A549 (cell line): ENCODE results near the gene RPTOR. TPM values are rescaled to one million over a fixed set of nuclear protein-coding genes. Genes with fewer than 3 reads are reported as not detected.

Experiments used
- ATAC-seq, 2 experiments: fragments of 200-7000 bp in 1 of 2; fragments of >200 bp in 1 of 2; cut with Nextera tagmentation in 1 of 2; cut with Tn5 transposase in 1 of 2; 3 replicates each; pipeline versions ENCODE4 v1.8.0 to v1.9.1; 2018 to 2020; ENCODE audit warnings: mild to moderate bottlenecking in 1 of 2, moderate library complexity in 1 of 2
- CTCF ChIA-PET: fragments of 300-600 bp; sonication (Branson Sonifier 250); formaldehyde crosslinking; extraction: SDS; loops from one replicate; lab custom pipeline; 2021; ENCODE audit warnings: antibody characterized with exemption, inconsistent platforms; lab: Yijun Ruan, JAX
- POLR2A ChIA-PET: fragments of 350-600 bp; formaldehyde crosslinking; extraction: SDS; loops from one replicate; lab custom pipeline; 2021; ENCODE audit warnings: antibody characterized with exemption, inconsistent platforms; lab: Yijun Ruan, JAX
- DNase-seq, 2 experiments: peaks; one replicate each; pipeline versions ENCODE4 v3.0.0 to v3.0.0-alpha.2; 2011 to 2016; ENCODE audit warnings: low read depth in 1 of 2, low spot score in 1 of 2
- FAIRE-seq: peaks from 2 replicates; lab custom pipeline; 2011; peaks lifted over from hg19 to GRCh38; lab: Jason Lieb, UNC
- H3K27ac ChIP-seq, 2 experiments: fragments of >200 bp; sonication (Bioruptor Twin); formaldehyde crosslinking; 3 replicates each; pipeline ENCODE4 v1.5.1; 2016 to 2017
- H3K4me1 ChIP-seq: fragments of >200 bp; sonication (Bioruptor Twin); formaldehyde crosslinking; 3 replicates; pipeline ENCODE4 v1.6.1; 2016
- H3K4me2 ChIP-seq: fragments of >200 bp; sonication (Bioruptor Twin); formaldehyde crosslinking; 3 replicates; pipeline ENCODE4 v1.6.1; 2016
- H3K4me3 ChIP-seq: fragments of >200 bp; sonication (Bioruptor Twin); formaldehyde crosslinking; 3 replicates; pipeline ENCODE4 v1.5.1; 2016
- H3K9me3 ChIP-seq: fragments of >200 bp; sonication (Bioruptor Twin); formaldehyde crosslinking; 3 replicates; pipeline ENCODE4 v1.6.1; 2016
- BHLHE40 ChIP-seq: IDR thresholded peaks from 2 replicates; pipeline ENCODE4 v1.6.1; 2012; ENCODE audit warnings: low read depth, low read length, inconsistent platforms
- CHD2 ChIP-seq: fragments of 150-350 bp; IDR thresholded peaks from 2 replicates; pipeline ENCODE4 v1.6.1; 2014; ENCODE audit warnings: low read length; ENCODE audit not compliant: partially characterized antibody
- EHF ChIP-seq: fragments of 250-450 bp; sonication (Bioruptor Pico); IDR thresholded peaks from 2 replicates; pipeline ENCODE4 v1.5.0; 2020; ENCODE audit warnings: mild to moderate bottlenecking
- EHMT2 ChIP-seq: fragments of 200-600 bp; sonication (generic); IDR thresholded peaks from 2 replicates; pipeline ENCODE4 v1.6.1; 2016; ENCODE audit warnings: antibody characterized with exemption, low read depth, mild to moderate bottlenecking, moderate library complexity
- EP300 ChIP-seq, 2 experiments: fragments of >200 bp; sonication (Bioruptor Twin); formaldehyde crosslinking; IDR thresholded peaks; 2 replicates in 1 of 2; 3 replicates in 1 of 2; pipeline ENCODE4 v1.6.1; 2016 to 2017
- FOSL2 ChIP-seq, 2 experiments: fragments of 450-650 bp in 1 of 2; fragments of >200 bp in 1 of 2; sonication (Bioruptor Twin) in 1 of 2; formaldehyde crosslinking; IDR thresholded peaks; 2 replicates each; pipeline versions ENCODE4 v1.5.0 to v1.6.1; 2016 to 2020; ENCODE audit warnings: mild to moderate bottlenecking in 1 of 2, moderate library complexity in 1 of 2
- FOXS1 ChIP-seq: fragments of 250-450 bp; sonication (Bioruptor Pico); IDR thresholded peaks from 2 replicates; pipeline ENCODE4 v1.5.0; 2020; ENCODE audit warnings: mild to moderate bottlenecking, moderate library complexity
- HDAC2 ChIP-seq: fragments of 200-600 bp; sonication (generic); IDR thresholded peaks from 2 replicates; pipeline ENCODE4 v1.6.1; 2016
- HEYL ChIP-seq: fragments of 250-450 bp; sonication (Bioruptor Pico); IDR thresholded peaks from 2 replicates; pipeline ENCODE4 v1.8.0; 2021; ENCODE audit warnings: mild to moderate bottlenecking, moderate library complexity
- HOXA7 ChIP-seq: fragments of 250-450 bp; sonication (Bioruptor Pico); IDR thresholded peaks from 2 replicates; pipeline ENCODE4 v1.5.0; 2020; ENCODE audit warnings: mild to moderate bottlenecking, moderate library complexity
- JUNB ChIP-seq: fragments of >200 bp; sonication (Bioruptor Twin); formaldehyde crosslinking; IDR thresholded peaks from 2 replicates; pipeline ENCODE4 v1.6.1; 2016
- KDM1A ChIP-seq: fragments of 200-600 bp; sonication (generic); IDR thresholded peaks from 2 replicates; pipeline ENCODE4 v1.6.1; 2016; ENCODE audit warnings: low read depth, mild to moderate bottlenecking
- KDM5A ChIP-seq: fragments of 200-600 bp; sonication (generic); IDR thresholded peaks from 2 replicates; pipeline ENCODE4 v1.6.1; 2016; ENCODE audit warnings: antibody characterized with exemption, mild to moderate bottlenecking
- MAFK ChIP-seq: fragments of 450-650 bp; IDR thresholded peaks from 2 replicates; pipeline ENCODE4 v1.6.1; 2014; ENCODE audit not compliant: partially characterized antibody
- MAZ ChIP-seq: fragments of 150-350 bp; IDR thresholded peaks from 2 replicates; pipeline ENCODE4 v1.6.1; 2014; ENCODE audit warnings: antibody characterized with exemption, low read depth, low read length, borderline replicate concordance
- PHF8 ChIP-seq: fragments of 200-600 bp; sonication (generic); IDR thresholded peaks from 2 replicates; pipeline ENCODE4 v1.6.1; 2016; ENCODE audit warnings: low read depth, mild to moderate bottlenecking, antibody characterized with exemption, moderate library complexity, borderline replicate concordance
- RARB ChIP-seq: fragments of 250-450 bp; sonication (Bioruptor Pico); IDR thresholded peaks from 2 replicates; pipeline ENCODE4 v1.8.0; 2021; ENCODE audit warnings: mild to moderate bottlenecking, moderate library complexity
- RCOR1 ChIP-seq: fragments of 150-350 bp; IDR thresholded peaks from 2 replicates; pipeline ENCODE4 v1.6.1; 2014; ENCODE audit warnings: antibody characterized with exemption, low read length, low read depth
- RFX5 ChIP-seq: fragments of 450-650 bp; IDR thresholded peaks from 2 replicates; pipeline ENCODE4 v1.7.1; 2014; ENCODE audit warnings: antibody characterized with exemption, mild to moderate bottlenecking, moderate library complexity
- RNF2 ChIP-seq: fragments of 200-600 bp; sonication (generic); IDR thresholded peaks from 2 replicates; pipeline ENCODE4 v1.6.1; 2016; ENCODE audit warnings: low read depth, mild to moderate bottlenecking, antibody characterized with exemption, moderate library complexity, borderline replicate concordance
- SMC3 ChIP-seq: fragments of >200 bp; sonication (Bioruptor Twin); formaldehyde crosslinking; IDR thresholded peaks from 3 replicates; pipeline ENCODE4 v1.6.1; 2018; ENCODE audit warnings: inconsistent platforms
- ZSCAN20 ChIP-seq: fragments of 250-450 bp; sonication (Bioruptor Pico); IDR thresholded peaks from 2 replicates; pipeline ENCODE4 v1.8.0; 2022; ENCODE audit warnings: mild to moderate bottlenecking, moderate library complexity
- WGBS: methylation state at CpG from one replicate; pipeline ENCODE4 v1.1.6; 2017; ENCODE audit errors: missing lambda C conversion rate; 5-methylcytosine and 5-hydroxymethylcytosine counted together
- polyA plus RNA-seq, 4 experiments: library from polyadenylated mRNA; depleted of rRNA in 3 of 4; stranded (reverse); fragments of >200 nt; fragmentation: RNase III in 1 of 4; extraction: RNeasy Plus Mini Kit Qiagen cat#74134 plus additional on column Dnase treatment in 1 of 4; gene quantifications; 2 replicates in 3 of 4; 3 replicates in 1 of 4; pipeline ENCODE4 v1.2.3, GENCODE V29; 2011 to 2017
- TF ChIP-seq, protein P1 (sequence below): IDR thresholded peaks from 2 replicates; pipeline ENCODE4 v1.6.1; 2012; ENCODE audit warnings: low read depth, borderline replicate concordance
- TF ChIP-seq, protein P2 (sequence below): IDR thresholded peaks from 2 replicates; pipeline ENCODE4 v1.6.1; 2012
- TF ChIP-seq, protein P3 (sequence below): IDR thresholded peaks from 2 replicates; pipeline ENCODE4 v1.6.1; 2012
- TF ChIP-seq, protein P4 (sequence below): fragments of 200-600 bp; sonication (generic); IDR thresholded peaks from 2 replicates; pipeline ENCODE4 v1.6.1; 2016; ENCODE audit warnings: antibody characterized with exemption, mild to moderate bottlenecking, moderate library complexity

RPTOR gene
- polyA plus RNA-seq, 2 of the 4 experiments (the other 2 are of a cell fraction), result 10.8 to 27.1 TPM

DNA sequence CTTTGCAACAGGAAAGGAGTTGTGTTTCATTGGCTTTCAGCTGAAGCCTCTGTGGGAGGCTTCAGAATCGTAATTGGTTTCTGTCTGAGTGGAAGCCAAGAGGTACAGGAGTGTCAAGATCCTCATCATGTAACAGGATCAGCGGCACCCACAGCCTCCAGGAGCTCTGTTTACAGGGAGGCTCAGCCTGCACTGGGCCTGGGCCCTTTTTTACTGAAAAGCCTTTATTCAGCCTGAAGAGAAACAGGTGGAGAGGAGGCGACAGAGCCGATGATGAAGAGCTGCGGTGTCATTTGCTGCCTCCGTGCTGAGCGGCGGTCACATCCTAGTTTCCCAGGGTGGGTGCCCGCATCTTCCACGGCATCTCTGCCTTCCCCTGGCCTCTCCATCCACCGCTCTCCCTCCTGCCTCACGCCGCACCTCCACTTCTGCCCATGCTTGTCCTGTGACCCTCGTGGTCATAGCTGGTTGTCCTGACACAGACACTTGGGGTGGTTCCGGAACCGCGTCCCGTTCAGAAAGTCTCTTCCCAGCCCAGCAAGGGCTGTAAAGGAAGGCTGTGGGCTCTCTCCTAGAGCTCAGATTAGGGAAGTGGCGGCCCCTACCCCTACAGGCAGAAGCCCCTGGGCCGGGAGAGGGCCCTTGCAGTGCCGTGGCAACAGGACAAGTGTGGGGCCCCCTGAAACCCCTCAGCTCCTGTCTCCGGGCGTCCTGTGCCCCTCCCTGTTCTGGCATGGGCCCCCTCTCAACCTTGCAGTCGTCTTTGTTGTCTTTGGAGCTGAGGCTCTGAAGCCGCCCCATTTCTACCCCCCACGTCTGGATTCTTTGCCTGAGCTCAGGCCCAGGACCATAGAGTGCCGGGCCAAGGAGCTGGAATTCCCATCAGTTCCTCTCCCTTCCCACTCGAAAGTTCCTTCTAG is 393.1 kb downstream of the RPTOR start:
- no peaks in the 10 kb centered on the region for H3K4me1 ChIP-seq
- FAIRE-seq (no peak), DNase-seq (no peak), ATAC-seq (peak in 1 of 2 experiments; percentile 20; a peak in 3 of 6 replicates)
- no peak overlapping the region for H3K4me3 ChIP-seq
- no peak overlapping the region for H3K4me2 ChIP-seq
- WGBS, result 87% methylated on average over 28 of the region's 28 CpGs
- POLR2A ChIA-PET, result no interaction called here
- no peak for TF ChIP-seq RCOR1
- no peak for TF ChIP-seq SMC3
- TF ChIP-seq PHF8, result no peak
- TF ChIP-seq EP300 (IDR thresholded peaks at IDR 0.05), result no peak
- no peak for TF ChIP-seq EHF
- no peak for TF ChIP-seq KDM1A
- no peak for TF ChIP-seq RARB (CRISPR knock-in tag)
- TF ChIP-seq FOXS1 (CRISPR knock-in tag), result no peak
- TF ChIP-seq HOXA7, result no peak
- TF ChIP-seq, protein P1, sequence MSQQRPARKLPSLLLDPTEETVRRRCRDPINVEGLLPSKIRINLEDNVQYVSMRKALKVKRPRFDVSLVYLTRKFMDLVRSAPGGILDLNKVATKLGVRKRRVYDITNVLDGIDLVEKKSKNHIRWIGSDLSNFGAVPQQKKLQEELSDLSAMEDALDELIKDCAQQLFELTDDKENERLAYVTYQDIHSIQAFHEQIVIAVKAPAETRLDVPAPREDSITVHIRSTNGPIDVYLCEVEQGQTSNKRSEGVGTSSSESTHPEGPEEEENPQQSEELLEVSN, result no peak
- no peak for TF ChIP-seq JUNB
- no peak for TF ChIP-seq MAZ
- TF ChIP-seq RFX5, result no peak
- TF ChIP-seq, protein P2, sequence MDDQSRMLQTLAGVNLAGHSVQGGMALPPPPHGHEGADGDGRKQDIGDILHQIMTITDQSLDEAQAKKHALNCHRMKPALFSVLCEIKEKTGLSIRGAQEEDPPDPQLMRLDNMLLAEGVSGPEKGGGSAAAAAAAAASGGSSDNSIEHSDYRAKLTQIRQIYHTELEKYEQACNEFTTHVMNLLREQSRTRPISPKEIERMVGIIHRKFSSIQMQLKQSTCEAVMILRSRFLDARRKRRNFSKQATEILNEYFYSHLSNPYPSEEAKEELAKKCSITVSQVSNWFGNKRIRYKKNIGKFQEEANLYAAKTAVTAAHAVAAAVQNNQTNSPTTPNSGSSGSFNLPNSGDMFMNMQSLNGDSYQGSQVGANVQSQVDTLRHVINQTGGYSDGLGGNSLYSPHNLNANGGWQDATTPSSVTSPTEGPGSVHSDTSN, result no peak
- no peak for TF ChIP-seq CHD2
- TF ChIP-seq BHLHE40, result no peak
- no peaks in the 10 kb centered on the region for H3K9me3 ChIP-seq
- CTCF ChIA-PET, result interaction anchor here (0.9 to 1.9 kb wide), 7 partner anchors 10 to 742 kb away, joined by 3 to 6 read pairs (median 4); no protein-coding TSS in a partner anchor
- H3K27ac ChIP-seq, result no peak overlapping the region

DNA sequence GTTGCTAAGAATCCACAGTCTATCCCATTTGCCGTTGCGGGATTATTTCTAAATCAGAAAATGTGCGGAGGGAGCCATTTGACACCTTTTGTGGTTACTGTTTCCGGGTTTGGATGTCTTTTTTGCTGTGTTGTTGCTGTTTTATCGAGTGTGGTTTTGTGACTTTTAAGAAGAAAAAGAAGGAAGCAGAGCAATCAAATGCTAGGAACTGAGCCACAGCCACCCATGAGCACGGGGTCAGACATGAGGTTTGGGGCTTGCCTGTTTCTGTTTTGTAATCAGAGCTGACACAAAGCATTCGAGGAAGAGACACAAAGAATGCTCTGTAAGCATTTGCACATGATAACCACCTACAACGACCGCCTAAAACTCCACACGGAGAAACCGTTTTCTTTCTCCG is 393.9 kb downstream of the RPTOR start:
- FAIRE-seq, result no peak
- WGBS, result 89% methylated on average over 12 of the region's 12 CpGs
- no peak for DNase-seq
- Histone ChIP-seq H3K4me2 (no peak overlapping the region), H3K27ac (no peak overlapping the region), H3K4me1 (no peaks in the 10 kb centered on the region), H3K4me3 (no peak overlapping the region), H3K9me3 (no peaks in the 10 kb centered on the region)
- ATAC-seq, result no peak
- CTCF ChIA-PET, result interaction anchor here (0.9 to 1.9 kb wide), 6 partner anchors 10 to 743 kb away, joined by 3 to 6 read pairs (median 4); no protein-coding TSS in a partner anchor
- no peak for TF ChIP-seq KDM5A
- TF ChIP-seq MAZ, result no peak
- no peak for TF ChIP-seq HDAC2
- TF ChIP-seq ZSCAN20, result no peak
- POLR2A ChIA-PET, result no interaction called here

DNA sequence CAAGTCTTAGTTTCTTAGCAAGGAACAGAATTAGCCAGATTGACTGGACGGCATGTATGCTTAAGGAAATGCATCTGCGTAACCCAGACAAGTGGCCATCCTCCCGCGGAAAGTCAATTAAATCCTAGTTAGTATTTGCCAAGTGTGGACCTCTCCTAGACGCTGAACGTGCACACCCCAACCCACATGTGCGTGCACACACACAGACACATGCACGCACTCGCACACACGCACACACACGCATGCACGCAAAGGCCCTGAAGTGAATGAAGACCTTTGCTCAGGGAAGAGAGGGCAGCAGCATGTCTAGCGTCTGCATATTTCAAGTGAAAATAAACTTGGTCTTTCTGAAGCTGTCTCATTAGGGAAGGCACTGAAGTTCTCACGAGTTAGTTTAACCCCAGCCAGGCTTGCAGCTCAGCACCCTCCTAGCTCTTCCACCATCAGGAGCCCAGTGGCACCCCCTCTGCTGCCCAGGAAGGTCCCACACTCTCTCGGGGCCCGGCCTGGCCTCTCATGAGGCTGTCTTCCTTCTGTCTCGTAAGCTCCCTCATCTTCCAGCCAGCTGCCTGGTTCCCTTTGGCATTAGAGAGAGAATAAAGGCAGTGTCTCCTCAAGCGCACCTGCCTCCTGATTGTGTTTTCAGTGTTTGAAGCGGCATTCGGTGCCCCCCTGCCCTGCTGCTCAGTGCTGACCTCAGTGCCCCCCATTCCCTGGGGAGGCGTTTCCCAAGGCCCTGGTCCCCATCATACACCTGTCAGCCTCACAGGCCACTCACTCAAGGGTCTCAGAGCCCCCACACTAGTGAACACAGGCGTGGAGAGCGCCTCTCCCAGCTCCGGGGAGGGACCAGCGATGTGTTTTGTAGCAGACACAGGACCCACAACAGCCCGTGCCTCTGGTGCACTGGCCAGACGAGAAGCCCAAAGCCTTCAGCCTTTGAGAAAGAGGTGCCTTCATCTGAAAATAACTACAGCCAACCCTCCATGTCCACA is 394.8 kb downstream of the RPTOR start:
- Histone ChIP-seq H3K4me1 (no peaks in the 10 kb centered on the region), H3K4me3 (no peak overlapping the region), H3K4me2 (no peak overlapping the region), H3K27ac (no peak overlapping the region), H3K9me3 (no peaks in the 10 kb centered on the region)
- DNase-seq (no peak), FAIRE-seq (no peak), ATAC-seq (no peak)
- 92% methylated on average over 27 of the region's 27 CpGs for WGBS
- CTCF ChIA-PET, result interaction anchor here (0.5 to 2.2 kb wide), 4 partner anchors 11 to 605 kb away, joined by 3 to 9 read pairs (median 4); no protein-coding TSS in a partner anchor
- POLR2A ChIA-PET, result no interaction called here
- TF ChIP-seq HEYL (CRISPR knock-in tag) (no peak), EHF (no peak), EHMT2 (no peak), FOSL2 (IDR thresholded peaks at IDR 0.05) (no peak), FOSL2 (CRISPR knock-in tag; IDR thresholded peaks at IDR 0.05) (no peak), MAFK (no peak), RNF2 (no peak)
- TF ChIP-seq, protein P3, sequence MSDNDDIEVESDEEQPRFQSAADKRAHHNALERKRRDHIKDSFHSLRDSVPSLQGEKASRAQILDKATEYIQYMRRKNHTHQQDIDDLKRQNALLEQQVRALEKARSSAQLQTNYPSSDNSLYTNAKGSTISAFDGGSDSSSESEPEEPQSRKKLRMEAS, result no peak
- TF ChIP-seq, protein P4, sequence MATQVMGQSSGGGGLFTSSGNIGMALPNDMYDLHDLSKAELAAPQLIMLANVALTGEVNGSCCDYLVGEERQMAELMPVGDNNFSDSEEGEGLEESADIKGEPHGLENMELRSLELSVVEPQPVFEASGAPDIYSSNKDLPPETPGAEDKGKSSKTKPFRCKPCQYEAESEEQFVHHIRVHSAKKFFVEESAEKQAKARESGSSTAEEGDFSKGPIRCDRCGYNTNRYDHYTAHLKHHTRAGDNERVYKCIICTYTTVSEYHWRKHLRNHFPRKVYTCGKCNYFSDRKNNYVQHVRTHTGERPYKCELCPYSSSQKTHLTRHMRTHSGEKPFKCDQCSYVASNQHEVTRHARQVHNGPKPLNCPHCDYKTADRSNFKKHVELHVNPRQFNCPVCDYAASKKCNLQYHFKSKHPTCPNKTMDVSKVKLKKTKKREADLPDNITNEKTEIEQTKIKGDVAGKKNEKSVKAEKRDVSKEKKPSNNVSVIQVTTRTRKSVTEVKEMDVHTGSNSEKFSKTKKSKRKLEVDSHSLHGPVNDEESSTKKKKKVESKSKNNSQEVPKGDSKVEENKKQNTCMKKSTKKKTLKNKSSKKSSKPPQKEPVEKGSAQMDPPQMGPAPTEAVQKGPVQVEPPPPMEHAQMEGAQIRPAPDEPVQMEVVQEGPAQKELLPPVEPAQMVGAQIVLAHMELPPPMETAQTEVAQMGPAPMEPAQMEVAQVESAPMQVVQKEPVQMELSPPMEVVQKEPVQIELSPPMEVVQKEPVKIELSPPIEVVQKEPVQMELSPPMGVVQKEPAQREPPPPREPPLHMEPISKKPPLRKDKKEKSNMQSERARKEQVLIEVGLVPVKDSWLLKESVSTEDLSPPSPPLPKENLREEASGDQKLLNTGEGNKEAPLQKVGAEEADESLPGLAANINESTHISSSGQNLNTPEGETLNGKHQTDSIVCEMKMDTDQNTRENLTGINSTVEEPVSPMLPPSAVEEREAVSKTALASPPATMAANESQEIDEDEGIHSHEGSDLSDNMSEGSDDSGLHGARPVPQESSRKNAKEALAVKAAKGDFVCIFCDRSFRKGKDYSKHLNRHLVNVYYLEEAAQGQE, result no peak
